Measurements from ENCODE around the gene CBR4.
"Not testable (repeated sequence)": the region's sequence is repeated elsewhere in the genome, so short reads cannot be mapped to it uniquely, and the experiment has no call there.

DNA sequence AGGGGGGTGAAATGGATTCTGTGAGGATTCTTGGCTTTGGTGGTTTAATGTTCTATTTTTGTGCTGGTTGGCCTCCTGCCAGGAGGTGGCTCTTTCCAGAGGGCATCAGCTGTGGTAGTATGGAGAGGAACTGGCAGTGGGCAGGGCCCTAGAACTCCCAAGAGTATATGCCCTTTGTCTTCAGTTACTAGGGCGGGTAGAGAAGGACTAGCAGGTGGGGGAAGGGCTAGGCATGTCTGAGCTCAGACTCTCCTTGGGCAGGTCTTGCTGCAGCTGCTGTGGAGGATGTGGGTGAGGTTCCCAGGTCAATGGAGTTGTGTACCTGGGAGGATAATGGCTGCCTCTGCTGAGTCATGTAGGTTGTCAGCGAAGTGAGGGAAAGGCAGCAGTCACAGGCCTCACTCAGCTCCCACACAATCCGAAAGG lies 57.2 kb downstream of the CBR4 start:
- TF ChIP-seq, protein P1, sequence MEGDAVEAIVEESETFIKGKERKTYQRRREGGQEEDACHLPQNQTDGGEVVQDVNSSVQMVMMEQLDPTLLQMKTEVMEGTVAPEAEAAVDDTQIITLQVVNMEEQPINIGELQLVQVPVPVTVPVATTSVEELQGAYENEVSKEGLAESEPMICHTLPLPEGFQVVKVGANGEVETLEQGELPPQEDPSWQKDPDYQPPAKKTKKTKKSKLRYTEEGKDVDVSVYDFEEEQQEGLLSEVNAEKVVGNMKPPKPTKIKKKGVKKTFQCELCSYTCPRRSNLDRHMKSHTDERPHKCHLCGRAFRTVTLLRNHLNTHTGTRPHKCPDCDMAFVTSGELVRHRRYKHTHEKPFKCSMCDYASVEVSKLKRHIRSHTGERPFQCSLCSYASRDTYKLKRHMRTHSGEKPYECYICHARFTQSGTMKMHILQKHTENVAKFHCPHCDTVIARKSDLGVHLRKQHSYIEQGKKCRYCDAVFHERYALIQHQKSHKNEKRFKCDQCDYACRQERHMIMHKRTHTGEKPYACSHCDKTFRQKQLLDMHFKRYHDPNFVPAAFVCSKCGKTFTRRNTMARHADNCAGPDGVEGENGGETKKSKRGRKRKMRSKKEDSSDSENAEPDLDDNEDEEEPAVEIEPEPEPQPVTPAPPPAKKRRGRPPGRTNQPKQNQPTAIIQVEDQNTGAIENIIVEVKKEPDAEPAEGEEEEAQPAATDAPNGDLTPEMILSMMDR (IDR thresholded peaks at IDR 0.05; ENCODE audit: extremely low read depth in 1 of 2, insufficient read depth in 1 of 2, low read depth in 1 of 2, low read length in 2 of 2), result not testable (repeated sequence)
- TF ChIP-seq POLR2A (IDR thresholded peaks at IDR 0.05; ENCODE audit: low read depth, low read length); EZH2 (IDR thresholded peaks at IDR 0.05; ENCODE audit: borderline replicate concordance, low read depth, low read length, severe bottlenecking); MYC (IDR thresholded peaks at IDR 0.05; ENCODE audit: low read depth, low read length); POLR2AphosphoS5 (IDR thresholded peaks at IDR 0.05; ENCODE audit: insufficient read depth, low read depth, low read length): not testable (repeated sequence)
- TF ChIP-seq, protein P2, sequence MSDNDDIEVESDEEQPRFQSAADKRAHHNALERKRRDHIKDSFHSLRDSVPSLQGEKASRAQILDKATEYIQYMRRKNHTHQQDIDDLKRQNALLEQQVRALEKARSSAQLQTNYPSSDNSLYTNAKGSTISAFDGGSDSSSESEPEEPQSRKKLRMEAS (IDR thresholded peaks at IDR 0.05; ENCODE audit: insufficient read depth, insufficient read length), result not testable (repeated sequence)
